GM12874 (cell line): ENCODE results near the gene NACC1.

Experiments used
- CTCF ChIP-seq: IDR thresholded peaks from 2 replicates; pipeline ENCODE4 v1.5.1; 2011; ENCODE audit warnings: low read depth, mild to moderate bottlenecking, control low read depth, low read length, moderate library complexity; ENCODE audit not compliant: insufficient read depth

NACC1 gene

GRCh38 chr19:13089139-13089856, 28.8 kb upstream of the NACC1 start:
- peak; percentile 75 for TF ChIP-seq CTCF

- TF ChIP-seq CTCF = no peak
Measured at GRCh38 chr19:13089857-13090507, 28.1 kb upstream of the NACC1 start.

GRCh38 chr19:13090511-13091231, 27.4 kb upstream of the NACC1 start:
- TF ChIP-seq CTCF = no peak

GRCh38 chr19:13091400-13092157, 26.5 kb upstream of the NACC1 start:
- TF ChIP-seq CTCF = no peak

GRCh38 chr19:13092158-13092543, 25.9 kb upstream of the NACC1 start:
- TF ChIP-seq CTCF = no peak

GRCh38 chr19:13092606-13093235, 25.3 kb upstream of the NACC1 start:
- TF ChIP-seq CTCF = no peak
